NCI-H2196 (cell line): Measurements from ENCODE around the gene PLEKHA8.

Experiments
- DNase-seq: peaks from one replicate; lab custom pipeline; 2025; ENCODE audit not compliant: unreplicated experiment; lab: John Stamatoyannopoulos, UW

PLEKHA8 gene

DNA sequence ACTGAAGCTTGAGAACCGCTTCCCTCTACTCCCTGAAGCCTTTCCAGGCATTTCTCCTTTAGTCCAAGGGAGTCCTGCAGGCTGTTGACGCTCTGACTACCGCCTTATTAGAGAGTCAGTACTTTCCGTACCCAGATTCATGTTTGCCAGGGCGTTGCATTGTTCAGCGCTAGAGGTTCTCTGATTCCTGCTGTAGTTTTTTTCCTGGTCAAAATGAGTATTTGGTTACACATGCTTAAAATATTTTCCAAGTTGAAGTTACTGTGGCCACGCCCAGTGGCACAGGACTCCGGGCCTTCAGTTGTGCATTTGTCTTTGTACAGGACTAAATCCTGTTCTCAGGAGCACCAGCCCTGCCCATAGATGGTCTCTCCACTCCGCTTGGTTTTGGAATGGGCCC, 114.5 kb downstream of the PLEKHA8 start:
- DNase-seq: peak; percentile 15

DNA sequence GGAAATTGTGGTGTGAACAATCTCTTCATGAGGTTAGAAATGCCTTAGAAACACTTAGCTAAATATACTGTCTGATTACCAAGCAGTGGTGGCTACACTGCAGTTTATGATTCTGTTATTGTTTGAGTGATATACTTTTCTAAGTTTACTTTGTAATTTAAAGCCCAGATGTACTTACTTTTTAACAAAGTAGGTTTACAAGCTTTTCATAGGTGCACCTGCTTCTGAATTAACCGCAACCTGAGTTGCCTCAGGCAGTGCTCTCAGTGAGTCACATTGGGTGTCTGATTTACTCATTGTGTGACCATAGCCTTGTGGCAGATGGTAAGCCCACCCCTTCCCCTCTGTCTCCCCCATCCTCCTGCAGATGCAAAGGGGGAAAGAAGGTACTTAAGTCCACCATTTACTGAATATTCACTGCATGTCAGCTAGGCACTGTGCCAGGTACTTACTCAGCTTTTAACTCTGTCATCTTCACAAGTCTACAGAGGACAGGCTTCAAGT, 115.6 kb downstream of the PLEKHA8 start:
- peak; percentile 81 for DNase-seq

DNA sequence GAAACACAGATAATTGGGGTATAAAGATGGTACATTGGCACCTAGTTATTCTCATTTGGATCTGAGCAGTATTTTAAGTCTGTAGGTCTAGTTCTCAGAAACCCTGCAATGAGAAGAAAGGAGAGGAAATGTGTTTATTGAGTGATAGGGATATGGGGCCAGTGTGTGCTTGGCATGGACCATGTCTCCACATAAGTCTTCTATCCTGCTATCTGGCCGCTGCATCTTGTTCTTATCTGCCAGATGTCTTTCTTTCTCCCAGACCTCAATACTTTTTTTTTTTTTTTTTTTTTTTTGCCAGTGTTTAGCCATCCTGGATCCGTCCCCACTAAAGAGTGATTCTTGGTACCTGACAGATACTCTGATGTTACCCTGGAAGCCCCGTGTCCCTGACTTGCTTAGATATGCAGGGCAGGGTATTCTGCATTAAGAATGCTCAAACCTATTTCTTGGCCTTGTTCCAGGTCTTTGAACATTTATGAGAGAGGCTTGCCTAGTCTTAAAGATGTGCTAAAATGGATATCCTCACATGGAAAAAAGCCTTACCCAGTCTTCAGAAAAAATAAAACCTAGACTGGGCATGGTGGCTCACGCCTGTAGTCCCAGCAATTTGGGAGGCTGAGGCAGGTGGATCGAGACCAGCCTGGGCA, 116.6 kb downstream of the PLEKHA8 start:
- peak; percentile 24 for DNase-seq

DNA sequence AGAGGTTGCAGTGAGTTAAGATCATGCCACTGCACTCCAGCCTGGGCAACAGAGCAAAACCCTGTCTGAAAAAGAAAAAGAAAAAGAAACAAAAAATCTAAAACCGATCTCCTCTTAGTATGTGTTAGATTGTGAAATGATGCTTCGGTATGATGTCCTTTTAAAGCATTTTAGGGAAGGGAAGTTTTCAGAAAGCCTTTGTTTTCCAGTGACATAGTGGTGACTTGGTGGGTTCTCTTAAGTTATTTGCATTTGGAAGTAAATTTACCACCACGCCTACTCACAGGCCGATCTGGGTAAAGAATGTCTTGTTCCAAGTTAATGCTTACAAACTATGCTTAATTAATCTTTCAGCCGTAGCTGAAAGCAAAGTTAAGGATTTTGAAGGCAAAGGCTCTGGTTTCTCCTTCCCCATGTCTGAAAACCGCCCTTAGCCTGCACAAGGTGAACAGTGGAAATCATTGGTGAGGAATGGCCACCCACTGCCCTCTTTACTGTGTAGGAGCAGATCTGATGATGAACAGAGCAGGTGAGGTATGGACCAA, 117.3 kb downstream of the PLEKHA8 start:
- DNase-seq: no peak

DNA sequence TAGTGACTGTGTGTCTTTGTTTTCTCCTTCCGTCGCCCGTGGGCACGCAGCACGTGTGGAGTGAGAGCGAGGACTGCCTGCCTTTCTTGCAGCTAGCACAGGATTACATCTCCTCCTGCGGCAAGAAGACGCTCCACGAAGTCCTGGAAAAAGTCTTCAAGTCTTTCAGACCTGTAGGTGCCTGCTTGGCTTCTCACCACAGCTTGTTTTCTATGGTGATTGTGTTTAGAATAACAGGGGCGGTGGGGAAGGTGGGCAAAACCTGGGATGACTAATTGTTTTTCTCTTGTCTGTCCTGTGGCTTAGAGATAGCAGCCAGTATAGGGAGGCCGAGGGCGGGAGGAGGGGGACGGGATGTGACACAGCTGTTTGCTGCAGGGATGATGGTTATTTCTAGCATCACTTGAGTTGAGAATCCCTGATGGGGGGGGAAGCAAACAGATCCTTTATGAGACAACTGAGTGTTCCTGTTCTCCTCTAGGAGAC, 118.0 kb downstream of the PLEKHA8 start:
- DNase-seq: no peak

DNA sequence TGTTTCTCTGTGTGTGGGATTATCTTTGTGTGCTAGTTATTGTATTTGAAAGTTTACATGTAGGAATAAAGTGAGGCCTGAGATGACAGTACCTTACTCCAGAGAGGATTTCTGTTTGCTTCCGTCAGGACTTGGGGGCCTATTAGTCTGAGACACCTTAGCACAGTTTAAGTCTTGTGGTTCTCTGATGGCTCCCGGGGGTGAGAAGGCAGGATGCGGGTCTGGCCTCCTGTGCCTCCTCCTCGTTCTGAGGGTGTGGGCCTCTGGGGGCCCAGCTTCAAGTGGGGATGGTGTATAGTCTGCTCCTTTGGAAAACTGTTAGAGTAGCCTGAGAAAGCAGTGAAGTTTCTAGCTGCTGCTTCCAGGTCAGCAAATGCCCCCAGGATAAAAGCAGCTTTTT, 119.0 kb downstream of the PLEKHA8 start:
- no peak for DNase-seq

DNA sequence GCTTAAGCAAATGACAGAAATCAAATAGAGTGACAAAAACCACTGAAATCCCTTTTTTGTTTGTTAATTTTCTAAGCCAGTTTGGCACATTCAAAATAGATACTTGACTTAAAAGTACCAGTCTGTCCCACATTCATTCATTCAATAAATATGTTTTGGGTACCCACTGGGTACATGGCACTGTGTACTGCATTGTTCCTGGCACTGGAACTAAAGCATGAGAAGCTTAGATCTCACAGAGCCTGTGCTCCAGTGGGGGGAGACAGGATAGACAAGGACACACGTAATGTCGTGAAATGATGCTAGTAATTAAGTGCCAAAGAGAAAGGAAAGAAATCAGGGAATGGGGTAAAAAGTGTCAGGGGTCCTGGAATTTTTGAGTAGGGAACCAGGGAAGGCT, 119.6 kb downstream of the PLEKHA8 start:
- no peak for DNase-seq

DNA sequence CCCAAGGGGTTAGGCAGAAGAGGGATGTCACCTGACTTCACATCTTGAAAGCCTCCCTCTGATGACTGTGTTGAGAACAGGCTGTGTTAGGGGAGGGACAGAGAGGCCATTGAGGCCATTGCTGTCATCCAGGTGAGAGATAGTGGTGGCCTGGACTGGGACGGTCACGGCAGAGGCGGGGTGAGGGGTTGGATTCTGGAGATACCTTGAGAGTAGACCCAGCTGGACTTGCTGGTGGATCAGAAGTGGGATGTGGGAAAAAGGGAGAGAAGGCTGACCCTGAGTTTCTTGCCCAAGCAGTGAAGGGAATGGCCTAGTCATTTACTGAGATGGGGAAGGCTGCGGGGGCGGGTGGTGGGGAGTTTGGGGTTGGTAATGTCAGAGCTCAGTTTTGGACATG, 120.2 kb downstream of the PLEKHA8 start:
- DNase-seq: no peak

DNA sequence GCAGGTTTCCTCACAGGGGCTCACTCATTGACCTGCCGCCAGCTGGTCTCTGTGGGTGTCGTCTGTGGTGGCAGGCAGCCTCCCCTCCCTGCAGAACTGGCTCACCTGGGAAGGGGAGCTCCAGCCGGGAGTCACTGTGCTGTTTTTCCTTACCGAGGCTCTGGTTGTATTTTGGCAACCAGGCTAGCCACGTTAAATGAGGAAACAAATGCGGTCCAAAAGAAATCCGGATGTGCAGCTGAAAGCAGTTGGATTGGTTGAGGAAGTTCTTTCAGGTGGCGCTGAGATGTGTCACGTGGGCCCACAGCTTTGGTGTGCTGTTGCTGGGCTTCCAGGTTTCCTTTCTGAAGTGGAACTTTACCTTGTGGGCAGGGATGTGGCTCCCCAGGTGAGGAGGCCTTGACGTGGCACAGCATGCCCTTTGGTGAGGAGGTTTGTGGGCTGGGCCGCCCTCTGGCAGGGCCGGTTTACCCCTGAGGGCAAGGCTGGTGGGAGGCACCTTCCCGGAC, 120.8 kb downstream of the PLEKHA8 start:
- peak; percentile 91 for DNase-seq

DNA sequence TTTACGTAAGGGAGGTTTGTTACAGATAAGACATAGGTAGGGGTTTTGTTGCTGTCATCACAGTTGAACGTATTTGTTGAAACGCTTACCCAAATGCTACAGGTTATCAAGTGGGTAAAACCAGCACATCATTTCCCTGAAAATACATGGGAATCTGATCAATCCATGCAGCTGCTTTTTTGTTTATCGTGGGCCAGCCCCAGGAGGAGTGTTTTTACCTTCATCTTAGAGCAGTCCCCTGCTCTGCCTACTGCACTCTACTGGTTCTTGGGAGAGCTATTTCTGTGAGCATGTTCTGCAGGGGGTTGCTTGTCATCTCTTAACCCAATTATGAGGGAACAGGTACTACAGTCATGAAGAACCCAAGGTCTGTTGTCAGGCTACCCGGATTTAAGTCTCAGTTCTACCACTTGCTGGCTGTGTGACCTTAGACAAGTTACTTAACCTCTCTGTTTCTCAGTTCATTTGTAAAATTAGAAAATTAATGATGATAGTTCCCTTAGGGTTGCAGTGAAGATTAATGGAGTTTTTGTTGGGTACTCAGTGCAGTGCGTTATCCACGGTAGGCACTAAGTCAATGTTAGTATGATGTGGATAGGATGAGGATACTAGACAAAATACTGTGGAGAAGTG, 121.5 kb downstream of the PLEKHA8 start:
- DNase-seq: no peak

DNA sequence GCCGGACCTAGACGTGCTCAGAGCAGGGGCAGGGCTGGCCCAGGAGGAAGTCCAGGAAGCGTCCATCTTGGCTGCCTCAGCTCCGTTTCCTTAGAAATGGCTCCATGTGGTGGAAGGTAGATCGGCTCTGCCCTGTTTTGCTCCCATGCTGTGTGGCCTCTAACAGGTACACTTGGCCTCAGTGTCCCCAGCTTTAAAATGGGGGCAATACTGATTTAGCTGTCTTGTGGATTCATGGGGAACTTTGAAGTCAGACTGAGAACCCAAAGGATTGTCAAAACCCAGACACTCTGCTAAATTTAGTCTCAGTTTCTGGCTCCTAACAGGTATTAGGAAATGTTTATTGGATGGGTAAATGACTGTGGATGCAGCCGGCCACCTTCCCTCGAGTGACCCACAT, 122.5 kb downstream of the PLEKHA8 start:
- DNase-seq: no peak

DNA sequence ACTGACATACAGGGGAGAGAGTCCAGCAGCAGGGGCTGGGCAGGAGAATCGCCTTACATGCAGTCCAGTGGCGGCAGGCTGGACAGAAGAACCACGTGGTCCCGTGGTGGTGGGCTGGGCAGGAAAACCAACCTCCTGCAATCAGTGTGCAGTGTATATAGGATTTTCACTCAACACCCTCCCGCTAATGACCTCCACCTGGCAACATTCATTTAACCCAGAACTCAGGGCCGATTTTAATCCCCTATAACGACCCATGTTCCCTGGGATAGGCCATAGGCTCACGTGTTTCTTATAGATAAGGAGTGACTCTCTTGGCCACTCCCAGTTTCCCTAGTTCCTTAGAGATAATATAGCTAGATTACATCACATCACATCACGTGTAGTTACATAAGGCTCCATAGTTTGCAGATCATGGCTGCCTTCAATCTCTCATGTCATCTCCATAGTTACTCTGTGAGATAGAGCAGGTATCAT, 125.9 kb downstream of the PLEKHA8 start:
- DNase-seq: no peak

DNA sequence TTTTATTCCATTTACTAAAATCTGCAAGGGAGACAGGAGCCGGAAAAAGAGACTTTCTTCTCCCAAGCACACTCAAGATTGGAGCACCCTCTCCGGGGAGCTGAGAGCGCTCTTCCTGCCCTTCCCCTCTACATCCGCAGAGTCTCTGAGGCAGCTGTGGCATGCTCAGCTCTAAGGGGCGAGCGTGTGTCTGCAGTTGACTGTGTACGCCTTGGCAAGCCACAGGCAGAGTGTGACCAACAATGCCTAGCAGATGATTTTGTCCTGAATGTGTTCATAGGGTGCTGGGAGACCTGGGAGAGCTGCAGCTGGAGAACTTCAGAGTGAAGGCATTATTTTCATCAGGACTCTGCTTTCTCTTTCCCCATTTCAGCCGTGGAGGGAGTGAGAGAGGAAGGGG, 127.3 kb downstream of the PLEKHA8 start:
- DNase-seq: no peak

DNA sequence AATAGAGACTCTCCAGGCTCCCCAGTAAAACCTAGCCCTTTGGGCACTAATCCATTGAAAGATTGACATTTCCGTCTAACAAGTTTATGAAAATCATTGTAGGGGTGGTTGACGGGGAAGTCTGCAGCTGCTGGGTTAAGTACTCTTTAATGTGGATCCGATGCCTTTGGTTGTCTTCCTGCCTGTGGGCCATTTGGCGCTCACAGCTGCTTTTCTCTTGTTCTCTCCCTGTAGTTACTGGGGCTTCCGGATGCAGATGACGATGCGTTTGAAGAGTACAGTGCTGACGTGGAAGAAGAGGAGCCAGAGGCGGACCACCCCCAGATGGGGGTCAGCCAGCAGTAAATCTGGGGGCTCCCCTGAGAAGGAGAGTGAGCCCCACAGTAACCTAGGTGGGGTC, 129.0 kb downstream of the PLEKHA8 start:
- DNase-seq: no peak

DNA sequence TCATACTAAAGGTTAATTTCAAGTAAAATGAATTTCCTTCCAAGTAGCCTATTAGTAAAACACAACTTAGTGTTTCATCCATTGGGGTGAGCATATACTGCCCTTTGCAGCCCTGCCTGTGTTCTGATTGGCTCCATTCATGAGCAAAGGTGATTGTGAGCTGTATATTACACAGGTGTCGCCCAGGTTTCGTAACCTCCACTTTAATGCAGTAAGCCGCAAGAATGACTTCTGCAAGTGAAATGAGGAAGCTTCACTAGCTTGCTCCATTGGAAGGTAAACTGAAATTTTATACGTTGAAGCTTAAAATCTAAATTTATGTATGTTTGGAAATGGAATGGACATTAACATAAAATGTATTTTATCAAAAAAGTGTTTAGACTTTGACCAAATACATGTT, 131.0 kb downstream of the PLEKHA8 start:
- DNase-seq: no peak

DNA sequence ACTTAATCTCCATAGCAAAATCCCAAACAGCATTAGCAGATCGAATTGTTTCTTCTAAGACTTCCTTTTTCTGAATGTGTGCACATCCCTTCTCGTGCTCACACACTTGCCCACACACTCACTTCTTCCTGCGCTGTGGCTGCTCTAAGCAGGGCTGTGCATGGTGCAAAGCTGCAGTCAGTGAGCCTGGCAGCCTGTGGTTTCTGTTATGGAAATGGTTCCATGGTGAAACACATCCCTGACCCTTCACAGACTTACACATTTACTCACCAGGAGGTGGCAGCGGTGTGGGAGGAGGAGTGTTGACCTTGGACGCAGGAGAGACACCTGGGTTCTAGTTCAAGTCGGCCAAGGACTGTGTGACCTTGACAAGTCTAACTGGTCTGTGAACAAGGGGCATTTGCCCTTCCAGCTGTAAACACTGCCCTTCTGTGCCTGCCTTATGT, 131.5 kb downstream of the PLEKHA8 start:
- DNase-seq: peak; percentile 34

DNA sequence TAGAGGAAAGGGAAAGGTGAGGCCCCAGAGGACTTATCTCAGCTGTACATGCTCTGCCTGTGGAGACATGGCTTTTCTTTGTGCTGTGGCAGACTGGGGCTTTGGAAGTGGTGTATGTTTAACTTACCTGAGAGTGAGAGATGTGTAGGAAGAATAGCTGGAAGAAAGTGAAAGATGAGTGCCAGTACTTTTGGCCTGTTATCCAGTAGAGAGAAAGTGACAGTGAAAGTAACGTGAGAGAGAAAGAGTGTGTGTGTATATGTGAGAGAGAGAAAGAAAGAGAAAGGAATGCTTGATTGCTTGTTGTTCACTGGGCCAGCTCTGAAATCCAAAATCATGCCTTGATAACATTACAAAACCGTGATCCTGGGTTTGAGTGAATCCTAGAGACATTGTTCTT, 132.1 kb downstream of the PLEKHA8 start:
- no peak for DNase-seq

DNA sequence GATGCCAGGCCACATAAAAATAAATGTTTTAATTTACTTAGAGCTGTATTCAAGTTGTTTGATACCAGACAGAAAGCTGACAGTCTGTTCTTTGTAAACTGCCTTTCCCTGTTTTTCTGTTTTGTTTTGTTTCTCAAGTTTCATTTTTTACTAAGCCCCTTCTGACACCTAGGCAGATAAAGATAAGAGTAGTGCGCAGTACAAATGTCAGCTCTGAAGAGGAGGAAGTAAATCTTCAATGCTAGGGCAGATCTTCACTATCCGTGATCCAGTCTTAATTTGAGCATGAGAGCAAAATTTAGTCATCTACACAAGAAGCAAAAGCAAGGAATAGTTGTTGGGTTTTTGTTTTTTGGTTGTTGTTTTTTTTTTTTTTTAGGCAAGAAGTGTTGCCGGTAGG, 133.9 kb downstream of the PLEKHA8 start:
- DNase-seq: no peak

DNA sequence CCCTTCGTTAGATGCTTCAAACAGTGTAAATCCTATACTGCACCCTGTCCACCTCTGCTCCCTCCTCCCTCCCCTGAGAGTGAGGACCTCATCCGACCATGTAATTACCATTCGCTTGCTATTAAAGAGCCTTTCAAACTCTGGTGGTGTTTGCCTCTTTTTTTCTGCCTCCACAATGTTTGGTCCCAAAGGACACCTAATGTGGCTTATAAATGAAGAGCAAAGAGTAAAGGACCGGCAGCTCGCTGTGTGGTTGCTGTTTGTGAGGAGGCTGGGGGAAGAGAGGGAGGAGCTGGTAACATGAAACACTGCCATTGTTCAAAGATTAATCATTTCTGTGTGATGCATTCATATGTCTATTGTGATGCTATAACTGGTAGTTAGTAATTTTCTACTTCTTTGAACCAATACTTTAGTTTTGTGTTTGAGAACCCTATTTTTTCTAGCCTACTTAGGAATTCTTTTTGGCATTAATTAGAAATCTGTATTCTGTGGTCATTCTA, 134.5 kb downstream of the PLEKHA8 start:
- no peak for DNase-seq

DNA sequence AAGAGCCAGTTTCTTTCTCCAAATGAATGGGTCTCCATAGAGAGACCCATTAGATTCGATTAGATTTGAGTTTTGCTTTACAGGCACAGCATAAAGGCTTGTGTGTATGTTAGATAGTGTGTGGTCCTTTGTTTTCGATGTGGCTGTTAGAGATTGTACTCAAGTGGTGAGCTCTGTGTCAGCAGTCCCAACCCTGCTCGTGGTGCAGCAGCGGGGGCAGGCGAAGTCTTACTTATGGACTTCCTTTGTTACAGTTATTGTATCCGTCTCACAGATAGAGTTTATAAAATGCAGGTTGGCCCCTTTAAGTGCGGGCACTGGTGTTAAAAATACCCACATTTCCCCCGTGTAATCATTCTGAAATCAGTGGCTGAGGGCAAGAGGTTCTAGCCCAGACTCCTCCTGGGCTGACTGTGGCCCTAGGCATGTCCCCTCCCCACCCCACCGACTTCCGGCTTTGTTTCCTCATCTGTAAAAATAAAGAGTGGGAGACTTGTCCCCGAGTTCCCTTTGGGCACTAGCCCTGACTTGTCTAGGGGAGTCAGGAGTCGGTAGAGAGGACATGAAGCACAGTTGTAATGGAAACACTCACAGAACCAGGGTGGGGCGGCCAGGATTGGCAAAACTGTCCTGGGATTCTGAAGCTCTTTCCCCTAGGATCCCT, 135.2 kb downstream of the PLEKHA8 start:
- no peak for DNase-seq

DNA sequence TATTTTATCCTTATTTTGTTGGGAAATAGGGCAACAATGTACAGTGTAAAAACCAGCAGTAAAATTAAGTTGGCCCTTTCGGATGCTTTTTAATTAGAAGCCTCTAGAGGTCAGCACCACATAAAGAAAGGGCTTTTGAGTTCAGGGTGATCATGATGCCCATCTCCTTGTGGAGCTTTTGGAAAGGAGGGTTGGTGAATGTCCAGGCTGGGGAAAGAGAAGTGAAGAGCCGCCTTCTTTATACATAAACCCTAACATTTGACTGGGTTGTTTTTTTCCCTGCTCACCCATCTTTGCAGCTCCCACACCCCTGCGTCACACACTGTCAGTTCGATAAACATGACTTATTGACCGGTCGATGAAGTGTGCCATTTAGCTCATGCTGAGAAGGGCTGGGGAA, 136.4 kb downstream of the PLEKHA8 start:
- DNase-seq: peak; percentile 69
